ENCODE results near the gene P2RY6. TPM values are rescaled to one million over a fixed set of nuclear protein-coding genes. Genes with fewer than 3 reads are reported as not detected.

The P2RY6 gene
- total RNA-seq, 2 experiments from 2014 or later, result not detected

DNA sequence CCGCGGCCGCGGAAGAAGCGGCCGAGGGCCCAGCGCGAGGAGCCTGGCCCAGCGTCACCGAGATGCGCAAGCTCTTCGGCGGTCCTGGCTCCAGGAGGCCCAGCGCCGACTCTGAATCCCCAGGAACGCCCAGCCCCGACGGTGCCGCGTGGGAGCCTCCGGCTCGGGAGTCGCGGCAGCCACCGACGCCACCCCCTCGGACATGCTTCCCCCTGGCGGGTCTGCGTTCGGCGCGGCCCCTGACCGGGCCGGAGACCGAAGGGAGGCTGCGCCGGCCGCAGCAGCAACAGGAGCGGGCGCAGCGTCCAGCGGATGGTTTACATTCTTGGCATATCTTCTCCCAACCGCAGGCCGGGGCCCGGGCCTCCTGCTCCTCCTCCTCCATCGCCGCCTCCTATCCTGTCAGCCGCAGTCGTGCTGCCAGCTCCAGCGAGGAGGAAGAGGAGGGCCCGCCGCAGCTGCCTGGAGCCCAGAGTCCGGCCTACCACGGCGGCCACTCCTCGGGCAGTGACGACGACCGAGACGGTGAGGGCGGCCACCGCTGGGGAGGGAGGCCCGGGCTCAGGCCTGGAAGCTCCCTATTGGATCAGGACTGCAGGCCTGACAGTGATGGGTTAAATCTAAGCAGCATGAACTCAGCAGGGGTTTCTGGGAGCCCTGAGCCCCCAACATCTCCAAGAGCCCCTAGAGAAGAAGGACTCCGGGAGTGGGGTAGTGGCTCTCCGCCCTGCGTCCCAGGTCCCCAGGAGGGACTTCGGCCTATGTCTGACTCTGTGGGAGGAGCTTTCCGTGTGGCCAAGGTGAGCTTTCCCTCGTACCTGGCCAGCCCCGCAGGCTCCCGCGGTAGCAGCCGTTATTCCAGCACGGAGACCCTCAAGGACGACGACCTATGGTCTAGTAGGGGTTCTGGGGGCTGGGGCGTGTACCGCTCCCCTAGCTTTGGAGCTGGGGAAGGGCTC lies 37.1 kb downstream of the P2RY6 start:
- Histone ChIP-seq H3K4me3 (ENCODE audit: low read length) (no peak overlapping the region), H3K36me3 (ENCODE audit: insufficient read depth, low read length) (no peaks in the 10 kb centered on the region), H3K4me1 (ENCODE audit: insufficient read depth, low read length) (peaks cover 27% of the 10 kb centered on the region), H3K9me3 (ENCODE audit: control insufficient read depth in 1 of 2, insufficient read depth in 1 of 2, low read length in 2 of 2) (no peaks in the 10 kb centered on the region), H3K27me3 (ENCODE audit: control insufficient read depth in 1 of 2, insufficient read depth in 2 of 2, low read length in 2 of 2) (peaks cover 19 to 23% of the 10 kb centered on the region in 2 experiments), H3K27ac (ENCODE audit: low read depth in 1 of 2, low read length in 2 of 2) (no peak overlapping the region)
- H3K9me3 Mint-ChIP-seq, result no peaks in the 10 kb centered on the region
- intact Hi-C loops (cut with DNase I, micrococcal nuclease), result loop anchor here (5.0 to 10.0 kb wide), 3 partner anchors 83 to 353 kb away; no protein-coding TSS in a partner anchor
- H3K4me1 Mint-ChIP-seq (ENCODE audit: low read depth), result peaks cover 10% of the 10 kb centered on the region
- TF ChIP-seq, protein P1, sequence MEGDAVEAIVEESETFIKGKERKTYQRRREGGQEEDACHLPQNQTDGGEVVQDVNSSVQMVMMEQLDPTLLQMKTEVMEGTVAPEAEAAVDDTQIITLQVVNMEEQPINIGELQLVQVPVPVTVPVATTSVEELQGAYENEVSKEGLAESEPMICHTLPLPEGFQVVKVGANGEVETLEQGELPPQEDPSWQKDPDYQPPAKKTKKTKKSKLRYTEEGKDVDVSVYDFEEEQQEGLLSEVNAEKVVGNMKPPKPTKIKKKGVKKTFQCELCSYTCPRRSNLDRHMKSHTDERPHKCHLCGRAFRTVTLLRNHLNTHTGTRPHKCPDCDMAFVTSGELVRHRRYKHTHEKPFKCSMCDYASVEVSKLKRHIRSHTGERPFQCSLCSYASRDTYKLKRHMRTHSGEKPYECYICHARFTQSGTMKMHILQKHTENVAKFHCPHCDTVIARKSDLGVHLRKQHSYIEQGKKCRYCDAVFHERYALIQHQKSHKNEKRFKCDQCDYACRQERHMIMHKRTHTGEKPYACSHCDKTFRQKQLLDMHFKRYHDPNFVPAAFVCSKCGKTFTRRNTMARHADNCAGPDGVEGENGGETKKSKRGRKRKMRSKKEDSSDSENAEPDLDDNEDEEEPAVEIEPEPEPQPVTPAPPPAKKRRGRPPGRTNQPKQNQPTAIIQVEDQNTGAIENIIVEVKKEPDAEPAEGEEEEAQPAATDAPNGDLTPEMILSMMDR (IDR thresholded peaks at IDR 0.05), result no peak
- ChIA-PET CTCF (interaction anchor here (0.8 to 3.3 kb wide), 2 partner anchors 27 to 42 kb away, joined by 3 to 38 read pairs; no protein-coding TSS in a partner anchor), POLR2A (interaction anchor here (0.6 to 1.2 kb wide), 2 partner anchors 12 to 351 kb away, joined by 3 read pairs; no protein-coding TSS in a partner anchor)
- no peak overlapping the region for H3K27ac Mint-ChIP-seq
- H3K36me3 Mint-ChIP-seq (ENCODE audit: low read depth), result no peaks in the 10 kb centered on the region
- no peak overlapping the region for H3K4me3 Mint-ChIP-seq
- peaks cover 30% of the 10 kb centered on the region for H3K27me3 Mint-ChIP-seq
- ATAC-seq (ENCODE audit: poor library complexity) (no peak), DNase-seq (peak in 2 of 14 experiments; percentile 25 to 46)

DNA sequence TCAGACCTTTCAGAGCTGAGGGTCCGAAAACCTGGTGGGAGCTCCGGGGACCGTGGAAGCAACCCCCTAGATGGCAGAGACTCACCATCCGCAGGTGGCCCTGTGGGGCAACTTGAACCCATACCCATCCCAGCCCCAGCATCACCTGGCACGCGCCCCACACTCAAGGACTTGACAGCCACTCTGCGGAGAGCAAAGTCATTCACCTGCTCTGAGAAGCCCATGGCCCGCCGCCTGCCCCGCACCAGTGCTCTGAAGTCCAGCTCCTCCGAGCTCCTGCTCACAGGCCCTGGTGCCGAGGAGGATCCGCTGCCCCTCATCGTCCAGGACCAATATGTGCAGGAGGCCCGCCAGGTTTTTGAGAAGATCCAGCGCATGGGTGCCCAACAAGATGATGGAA lies 37.9 kb downstream of the P2RY6 start:
- Histone ChIP-seq H3K4me1 (ENCODE audit: insufficient read depth, low read length) (peaks cover 27% of the 10 kb centered on the region), H3K9me3 (ENCODE audit: control insufficient read depth in 1 of 2, insufficient read depth in 1 of 2, low read length in 2 of 2) (no peaks in the 10 kb centered on the region), H3K4me3 (ENCODE audit: low read length) (no peak overlapping the region), H3K27me3 (ENCODE audit: control insufficient read depth in 1 of 2, insufficient read depth in 2 of 2, low read length in 2 of 2) (peaks cover 15 to 23% of the 10 kb centered on the region in 2 experiments), H3K27ac (ENCODE audit: low read depth in 1 of 2, low read length in 2 of 2) (no peak overlapping the region), H3K36me3 (ENCODE audit: insufficient read depth, low read length) (no peaks in the 10 kb centered on the region)
- intact Hi-C loops (cut with DNase I, micrococcal nuclease), result no loop called here
- Mint-ChIP-seq H3K27me3 (peaks cover 25% of the 10 kb centered on the region), H3K4me3 (no peak overlapping the region), H3K9me3 (no peaks in the 10 kb centered on the region), H3K4me1 (ENCODE audit: low read depth) (peaks cover 10% of the 10 kb centered on the region), H3K27ac (no peak overlapping the region), H3K36me3 (ENCODE audit: low read depth) (no peaks in the 10 kb centered on the region)
- DNase-seq (no peak), ATAC-seq (ENCODE audit: poor library complexity) (no peak)
- ChIA-PET CTCF (interaction anchor here (0.8 kb wide), 1 partner anchor 41 kb away, joined by 3 read pairs; no protein-coding TSS in a partner anchor), POLR2A (no interaction called here)
- TF ChIP-seq, protein P1 (IDR thresholded peaks at IDR 0.05), result no peak

DNA sequence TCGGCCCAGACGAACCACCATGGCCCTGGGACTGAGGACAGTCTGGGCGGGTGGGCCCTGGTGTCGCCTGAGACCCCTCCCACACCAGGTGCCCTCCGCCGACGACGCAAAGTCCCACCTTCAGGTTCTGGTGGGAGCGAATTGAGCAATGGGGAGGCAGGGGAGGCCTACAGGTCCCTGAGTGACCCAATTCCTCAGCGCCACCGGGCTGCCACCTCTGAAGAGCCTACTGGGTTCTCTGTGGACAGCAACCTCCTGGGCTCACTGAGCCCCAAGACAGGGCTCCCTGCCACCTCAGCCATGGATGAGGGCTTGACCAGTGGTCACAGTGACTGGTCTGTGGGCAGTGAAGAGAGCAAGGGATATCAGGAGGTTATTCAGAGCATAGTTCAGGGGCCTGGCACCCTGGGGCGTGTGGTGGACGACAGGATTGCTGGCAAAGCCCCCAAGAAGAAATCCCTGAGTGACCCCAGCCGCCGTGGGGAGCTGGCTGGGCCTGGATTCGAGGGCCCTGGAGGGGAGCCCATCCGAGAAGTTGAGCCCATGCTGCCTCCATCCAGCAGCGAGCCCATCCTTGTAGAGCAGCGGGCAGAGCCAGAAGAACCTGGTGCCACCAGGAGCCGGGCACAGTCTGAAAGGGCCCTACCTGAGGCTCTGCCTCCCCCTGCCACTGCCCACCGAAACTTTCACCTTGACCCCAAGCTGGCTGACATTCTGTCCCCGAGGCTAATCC lies 38.7 kb downstream of the P2RY6 start:
- CTCF ChIA-PET, result no interaction called here
- intact Hi-C loops (cut with DNase I, micrococcal nuclease), result no loop called here

More for the DNA sequence above, 38.7 kb downstream of the P2RY6 start:
- POLR2A ChIA-PET, result no interaction called here
- TF ChIP-seq, protein P1 (IDR thresholded peaks at IDR 0.05), result no peak
- peaks cover 27% of the 10 kb centered on the region for H3K4me1 ChIP-seq (ENCODE audit: insufficient read depth, low read length)
- H3K4me3 ChIP-seq (ENCODE audit: low read length), result no peak overlapping the region
- ATAC-seq (ENCODE audit: poor library complexity) (no peak), DNase-seq (no peak)
- H3K36me3 Mint-ChIP-seq (ENCODE audit: low read depth), result no peaks in the 10 kb centered on the region
- H3K36me3 ChIP-seq (ENCODE audit: insufficient read depth, low read length), result no peaks in the 10 kb centered on the region
- H3K27ac ChIP-seq (ENCODE audit: low read depth in 1 of 2, low read length in 2 of 2), result no peak overlapping the region
- H3K27me3 ChIP-seq (ENCODE audit: control insufficient read depth in 1 of 2, insufficient read depth in 2 of 2, low read length in 2 of 2), result peaks cover 11 to 23% of the 10 kb centered on the region in 2 experiments
- H3K9me3 Mint-ChIP-seq, result no peaks in the 10 kb centered on the region
- no peak overlapping the region for H3K27ac Mint-ChIP-seq
- H3K4me1 Mint-ChIP-seq (ENCODE audit: low read depth), result peaks cover 10% of the 10 kb centered on the region
- H3K4me3 Mint-ChIP-seq, result no peak overlapping the region
- H3K9me3 ChIP-seq (ENCODE audit: control insufficient read depth in 1 of 2, insufficient read depth in 1 of 2, low read length in 2 of 2), result no peaks in the 10 kb centered on the region
- H3K27me3 Mint-ChIP-seq, result peaks cover 17% of the 10 kb centered on the region
